ENCODE data around the gene RBMY1F.
"Not testable (repeated sequence)": the region's sequence is repeated elsewhere in the genome, so short reads cannot be mapped to it uniquely, and the experiment has no call there.

DNA sequence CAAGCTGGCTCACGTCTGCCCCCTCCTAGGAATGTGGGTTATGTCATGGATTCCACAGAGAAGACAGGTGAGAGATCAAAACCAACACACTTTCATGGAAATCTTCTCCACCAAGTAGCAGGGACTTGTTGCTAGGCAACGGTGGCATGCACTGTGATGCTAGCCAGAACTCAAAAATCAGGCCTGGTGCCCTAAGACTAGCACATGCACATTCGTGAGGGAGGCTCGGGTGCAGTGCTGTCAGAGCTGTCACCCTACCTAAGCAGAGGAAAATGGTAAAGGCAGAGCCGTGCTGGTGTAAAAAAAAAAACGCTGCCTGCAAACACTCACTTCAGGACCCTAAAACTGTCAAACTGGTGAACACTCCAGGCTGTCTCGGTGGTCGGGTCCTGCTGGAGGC, 52.2 kb downstream of the RBMY1F start:
- TF ChIP-seq SRF (IDR thresholded peaks at IDR 0.05; ENCODE audit: low read depth, low read length); SIN3A (conservative IDR thresholded peaks at IDR 0.05 in 1 of 2, IDR thresholded peaks at IDR 0.05 in 1 of 2; ENCODE audit: low read depth in 1 of 2, low read length in 2 of 2); POLR2AphosphoS5 (IDR thresholded peaks at IDR 0.05; ENCODE audit: low read depth, low read length); BACH1 (IDR thresholded peaks at IDR 0.05; ENCODE audit: low read length): not testable (repeated sequence)
- TF ChIP-seq, protein P1, sequence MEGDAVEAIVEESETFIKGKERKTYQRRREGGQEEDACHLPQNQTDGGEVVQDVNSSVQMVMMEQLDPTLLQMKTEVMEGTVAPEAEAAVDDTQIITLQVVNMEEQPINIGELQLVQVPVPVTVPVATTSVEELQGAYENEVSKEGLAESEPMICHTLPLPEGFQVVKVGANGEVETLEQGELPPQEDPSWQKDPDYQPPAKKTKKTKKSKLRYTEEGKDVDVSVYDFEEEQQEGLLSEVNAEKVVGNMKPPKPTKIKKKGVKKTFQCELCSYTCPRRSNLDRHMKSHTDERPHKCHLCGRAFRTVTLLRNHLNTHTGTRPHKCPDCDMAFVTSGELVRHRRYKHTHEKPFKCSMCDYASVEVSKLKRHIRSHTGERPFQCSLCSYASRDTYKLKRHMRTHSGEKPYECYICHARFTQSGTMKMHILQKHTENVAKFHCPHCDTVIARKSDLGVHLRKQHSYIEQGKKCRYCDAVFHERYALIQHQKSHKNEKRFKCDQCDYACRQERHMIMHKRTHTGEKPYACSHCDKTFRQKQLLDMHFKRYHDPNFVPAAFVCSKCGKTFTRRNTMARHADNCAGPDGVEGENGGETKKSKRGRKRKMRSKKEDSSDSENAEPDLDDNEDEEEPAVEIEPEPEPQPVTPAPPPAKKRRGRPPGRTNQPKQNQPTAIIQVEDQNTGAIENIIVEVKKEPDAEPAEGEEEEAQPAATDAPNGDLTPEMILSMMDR (IDR thresholded peaks at IDR 0.05; ENCODE audit: control extremely low read depth in 1 of 3, insufficient read depth in 1 of 3, low read depth in 1 of 3, low read length in 3 of 3) = not testable (repeated sequence)

Measured in H1 (cell line).